Measurements from ENCODE around the gene RARS1. TPM values are rescaled to one million over a fixed set of nuclear protein-coding genes. Genes with fewer than 3 reads are reported as not detected.
A peak's percentile ranks its signal among the peaks of the same experiment; 100 is the strongest.

The RARS1 gene
- total RNA-seq, 1 experiment from 2014 or later = 98.8 TPM

GRCh38 chr5:168528521-168529373, 42.5 kb downstream of the RARS1 start, which contains the start of gene FBLL1 (continued):
- TF ChIP-seq TEAD4 (CRISPR knock-in tag; IDR thresholded peaks at IDR 0.05) (peak; percentile 60; the same call in 1 of the 2 replicates), ATF1 (CRISPR knock-in tag; IDR thresholded peaks at IDR 0.05) (0 out of 2 replicates have a peak, but pooled peaks have one; percentile 63), CREB1 (CRISPR knock-in tag; IDR thresholded peaks at IDR 0.05) (peak; percentile 31; the same call in 1 of the 2 replicates), ETV6 (CRISPR knock-in tag; IDR thresholded peaks at IDR 0.05) (peak; percentile 59; the same call in 1 of the 2 replicates), MLX (CRISPR knock-in tag; IDR thresholded peaks at IDR 0.05) (peak; percentile 70; the same call in 1 of the 2 replicates), IRF2 (CRISPR knock-in tag; IDR thresholded peaks at IDR 0.05; ENCODE audit: borderline replicate concordance, low read depth) (no peak), SP1 (CRISPR knock-in tag; conservative IDR thresholded peaks at IDR 0.05) (no peak), ZNF263 (CRISPR knock-in tag; IDR thresholded peaks at IDR 0.05; ENCODE audit: low read depth) (no peak), ZBTB21 (CRISPR knock-in tag; IDR thresholded peaks at IDR 0.05; ENCODE audit: borderline replicate concordance) (peak; percentile 68; the same call in 1 of the 2 replicates), SMAD4 (CRISPR knock-in tag; IDR thresholded peaks at IDR 0.05) (no peak), ATF3 (CRISPR knock-in tag; conservative IDR thresholded peaks at IDR 0.05) (peak; percentile 85), FOXP1 (CRISPR knock-in tag; IDR thresholded peaks at IDR 0.05; ENCODE audit: borderline replicate concordance) (peak; percentile 64; the same call in 1 of the 2 replicates), RELA (CRISPR knock-in tag; IDR thresholded peaks at IDR 0.05; ENCODE audit: borderline replicate concordance) (no peak), GABPB1 (CRISPR knock-in tag; IDR thresholded peaks at IDR 0.05) (peak; percentile 31; the same call in 1 of the 2 replicates), TEAD1 (CRISPR knock-in tag; IDR thresholded peaks at IDR 0.05) (0 out of 2 replicates have a peak, but pooled peaks have one; percentile 32), NR2C2 (CRISPR knock-in tag; IDR thresholded peaks at IDR 0.05) (0 out of 2 replicates have a peak, but pooled peaks have one; percentile 23), CREM (CRISPR knock-in tag; IDR thresholded peaks at IDR 0.05) (peak; percentile 63), ZNF281 (CRISPR knock-in tag; IDR thresholded peaks at IDR 0.05) (peak; percentile 86; the same call in 1 of the 2 replicates), SMAD3 (CRISPR knock-in tag; IDR thresholded peaks at IDR 0.05; ENCODE audit: borderline replicate concordance) (peak; percentile 52; the same call in 1 of the 2 replicates), ESRRA (CRISPR knock-in tag; IDR thresholded peaks at IDR 0.05; ENCODE audit: borderline replicate concordance) (0 out of 2 replicates have a peak, but pooled peaks have one; percentile 46), FOXK1 (CRISPR knock-in tag; IDR thresholded peaks at IDR 0.05) (0 out of 2 replicates have a peak, but pooled peaks have one; percentile 33)
- TF ChIP-seq, protein P1, sequence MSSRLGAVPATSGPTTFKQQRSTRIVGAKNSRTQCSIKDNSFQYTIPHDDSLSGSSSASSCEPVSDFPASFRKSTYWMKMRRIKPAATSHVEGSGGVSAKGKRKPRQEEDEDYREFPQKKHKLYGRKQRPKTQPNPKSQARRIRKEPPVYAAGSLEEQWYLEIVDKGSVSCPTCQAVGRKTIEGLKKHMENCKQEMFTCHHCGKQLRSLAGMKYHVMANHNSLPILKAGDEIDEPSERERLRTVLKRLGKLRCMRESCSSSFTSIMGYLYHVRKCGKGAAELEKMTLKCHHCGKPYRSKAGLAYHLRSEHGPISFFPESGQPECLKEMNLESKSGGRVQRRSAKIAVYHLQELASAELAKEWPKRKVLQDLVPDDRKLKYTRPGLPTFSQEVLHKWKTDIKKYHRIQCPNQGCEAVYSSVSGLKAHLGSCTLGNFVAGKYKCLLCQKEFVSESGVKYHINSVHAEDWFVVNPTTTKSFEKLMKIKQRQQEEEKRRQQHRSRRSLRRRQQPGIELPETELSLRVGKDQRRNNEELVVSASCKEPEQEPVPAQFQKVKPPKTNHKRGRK (CRISPR knock-in tag; IDR thresholded peaks at IDR 0.05; ENCODE audit: borderline replicate concordance) = peak; percentile 99
